HG02885 (cell line): ENCODE data around the gene DNLZ.
A peak's percentile ranks its signal among the peaks of the same experiment; 100 is the strongest.

Experiments used
- ATAC-seq: cut with Tn5 transposase; IDR thresholded peaks from one replicate; pipeline ENCODE4 v1.9.1; 2021; ENCODE audit warnings: mild to moderate bottlenecking; ENCODE audit not compliant: unreplicated experiment, poor library complexity

Gene DNLZ

DNA sequence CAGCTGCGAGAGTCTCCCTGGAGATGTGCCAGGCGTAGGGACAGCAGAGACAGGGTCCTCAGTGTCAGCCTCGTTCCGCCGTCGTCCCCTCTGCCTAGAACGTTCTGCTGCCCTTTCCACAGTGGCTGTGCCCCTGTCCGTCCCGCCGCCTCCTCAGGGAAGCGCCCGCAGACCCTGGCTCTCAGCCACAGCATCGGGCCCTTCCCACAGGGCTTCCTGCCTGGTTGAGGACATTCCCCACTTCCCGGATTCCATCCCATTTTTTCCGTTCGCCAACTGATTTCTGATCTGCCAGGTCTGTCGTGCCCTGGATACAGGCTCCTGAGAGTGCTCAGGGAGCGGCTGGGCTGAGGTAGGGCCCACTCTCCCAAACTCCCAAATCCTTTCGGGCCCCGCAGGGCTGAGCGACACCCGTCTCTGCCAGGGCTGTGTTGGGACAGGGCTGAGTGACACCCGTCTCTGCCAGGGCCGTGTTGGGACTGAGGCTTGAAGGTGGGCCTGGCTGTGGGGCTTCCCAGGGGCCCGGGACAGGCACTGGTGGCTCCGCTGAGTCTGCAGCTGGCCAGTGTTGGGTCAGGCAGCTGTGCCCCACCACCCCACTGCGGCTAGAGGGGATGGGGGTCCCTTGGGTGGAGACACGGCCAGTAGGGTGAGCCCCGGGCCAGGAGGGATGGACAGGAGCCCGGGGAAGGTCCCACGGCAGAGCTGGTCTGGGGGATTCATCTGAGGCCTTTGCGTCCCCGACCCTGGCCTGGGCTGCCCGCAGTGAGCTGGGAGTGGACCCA is 15.9 kb downstream of the DNLZ start:
- ATAC-seq, result no peak

DNA sequence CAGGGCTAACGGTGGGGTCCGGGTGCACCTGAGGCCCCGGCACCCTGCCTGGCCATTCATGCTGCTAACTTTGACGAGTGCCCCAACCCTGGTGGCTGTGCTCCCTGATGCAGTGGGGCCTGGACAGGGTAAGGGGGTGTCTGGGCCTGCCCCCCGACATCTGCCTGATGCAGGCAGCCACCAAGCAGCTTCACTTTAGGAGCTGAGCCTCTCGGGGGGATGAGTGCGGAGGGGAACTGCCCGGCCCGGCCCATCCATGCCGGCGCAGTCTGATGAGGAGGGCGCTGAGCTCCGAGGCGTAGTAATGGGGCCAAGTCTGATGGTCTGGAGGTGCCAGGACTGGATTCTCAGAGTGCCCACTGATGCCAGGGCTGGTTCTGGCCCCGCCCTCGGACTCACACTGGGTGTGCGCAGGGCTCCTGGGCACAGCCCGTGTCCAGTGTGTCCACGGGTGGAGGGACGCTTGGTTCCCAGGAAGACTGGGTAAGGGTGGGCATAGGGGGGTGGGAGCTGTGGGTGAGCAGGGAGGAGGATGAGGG is 16.5 kb downstream of the DNLZ start:
- ATAC-seq, result no peak

DNA sequence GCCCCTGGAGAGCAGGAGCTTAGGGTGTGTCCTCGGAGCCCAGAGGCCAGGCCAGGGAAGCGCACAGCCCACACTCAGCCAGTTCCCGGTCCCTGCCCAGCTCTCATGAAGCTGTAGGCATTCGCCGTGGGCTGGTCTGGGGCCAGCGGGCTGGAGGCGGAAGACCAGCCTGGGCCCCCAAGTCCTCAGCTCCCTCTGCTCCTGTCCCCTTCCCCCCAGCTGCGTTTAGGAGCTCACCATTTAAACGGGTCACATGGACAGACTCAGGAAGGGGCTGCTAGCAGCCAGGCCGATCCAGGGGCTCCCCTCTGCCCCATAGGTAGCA is 17.4 kb downstream of the DNLZ start:
- no peak for ATAC-seq

DNA sequence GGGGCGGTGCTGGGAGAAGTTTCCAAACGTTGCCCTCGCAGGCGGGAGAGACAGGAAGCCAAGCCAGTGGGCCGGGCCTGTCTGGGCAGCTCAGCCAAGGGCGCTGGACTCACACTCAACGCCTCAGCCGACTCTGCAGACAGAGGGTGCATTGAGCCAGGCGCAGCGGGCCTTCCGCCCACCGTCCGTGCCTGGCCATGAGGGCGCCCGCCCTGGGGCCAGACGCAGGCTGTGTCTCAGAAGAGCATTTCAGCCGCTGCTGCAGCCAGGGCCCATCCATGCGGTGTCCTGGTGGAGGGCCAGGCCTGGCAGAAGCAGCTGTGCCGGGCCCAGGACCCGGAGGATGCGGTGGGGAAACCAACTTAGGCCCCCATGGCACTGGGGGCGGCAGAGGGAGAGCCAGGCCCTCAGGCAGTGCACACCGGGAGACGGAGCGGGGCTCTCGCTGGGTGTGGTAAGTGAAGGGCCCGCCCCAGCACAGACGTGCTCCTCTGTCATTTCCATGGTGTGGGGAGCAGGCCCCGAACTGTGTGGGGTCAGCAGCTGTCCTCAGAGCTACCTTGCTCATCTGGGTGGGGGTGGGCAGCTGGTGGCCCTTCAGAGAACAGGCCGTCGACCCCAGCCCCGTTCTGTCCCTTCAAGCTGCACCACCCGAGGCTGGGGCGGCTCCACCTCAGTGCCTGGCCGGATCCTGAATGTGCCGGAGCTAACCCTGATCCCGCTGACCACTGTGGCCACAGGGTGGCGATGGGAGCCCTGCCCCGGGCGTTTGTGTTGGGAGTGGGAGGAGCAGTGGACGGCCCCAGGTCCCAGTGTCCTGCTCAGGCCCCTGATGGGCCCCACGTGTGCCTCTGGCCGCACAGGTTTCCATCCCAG is 18.0 kb downstream of the DNLZ start:
- no peak for ATAC-seq

DNA sequence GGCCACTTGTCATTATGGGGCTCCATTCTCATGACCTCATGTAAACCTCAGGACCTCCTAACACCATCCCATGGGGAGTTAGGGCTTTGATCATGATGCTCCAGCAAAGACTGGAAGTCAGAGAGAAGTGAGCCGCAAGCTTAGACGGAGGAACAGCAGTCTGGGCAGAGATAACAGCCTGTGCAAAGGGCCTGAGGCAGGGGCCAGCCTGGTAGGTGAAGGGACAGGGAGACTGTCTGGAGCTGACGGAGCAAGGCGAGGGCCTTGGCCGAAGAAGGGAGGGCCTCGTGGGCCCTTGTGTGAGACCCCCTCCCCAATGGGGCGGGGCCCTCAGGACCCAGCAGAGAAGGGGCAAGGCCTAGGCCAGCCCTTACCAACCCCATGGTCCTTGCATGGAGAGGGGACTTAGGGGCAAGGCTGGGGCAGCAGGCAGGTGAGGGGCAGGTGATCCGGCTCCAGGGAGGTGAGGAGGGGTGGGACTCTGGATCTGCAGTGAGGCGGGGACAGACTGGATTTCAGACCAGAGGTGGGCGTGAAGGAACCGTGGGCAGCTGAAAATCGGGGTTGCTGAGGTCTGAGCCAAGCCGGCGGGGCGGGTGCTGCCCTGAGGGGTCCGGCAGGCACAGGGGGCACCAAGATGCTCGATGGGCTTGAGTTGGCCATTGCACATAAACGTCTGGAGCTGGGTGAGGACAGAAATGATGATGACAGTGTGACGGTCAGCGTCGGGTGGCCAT is 18.8 kb downstream of the DNLZ start:
- no peak for ATAC-seq

DNA sequence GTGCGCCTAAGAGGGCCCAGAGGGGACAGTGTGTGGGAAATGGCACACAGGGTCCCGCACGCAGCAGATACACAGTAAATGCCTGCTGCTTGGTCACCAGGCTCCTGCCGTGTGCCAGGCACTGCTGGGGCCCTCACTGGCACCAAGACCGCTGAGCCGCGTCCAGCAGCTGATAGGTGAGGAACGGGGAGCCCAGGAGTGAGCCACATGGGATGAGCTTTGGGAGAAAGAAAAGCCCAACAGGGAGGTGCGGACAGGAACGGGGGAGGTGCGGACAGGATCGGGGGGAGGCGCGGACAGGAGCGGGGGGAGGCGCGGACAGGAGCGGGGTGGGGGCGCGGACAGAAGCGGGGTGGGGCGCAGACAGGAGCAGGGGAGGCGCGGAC is 19.7 kb downstream of the DNLZ start:
- ATAC-seq, result no peak

DNA sequence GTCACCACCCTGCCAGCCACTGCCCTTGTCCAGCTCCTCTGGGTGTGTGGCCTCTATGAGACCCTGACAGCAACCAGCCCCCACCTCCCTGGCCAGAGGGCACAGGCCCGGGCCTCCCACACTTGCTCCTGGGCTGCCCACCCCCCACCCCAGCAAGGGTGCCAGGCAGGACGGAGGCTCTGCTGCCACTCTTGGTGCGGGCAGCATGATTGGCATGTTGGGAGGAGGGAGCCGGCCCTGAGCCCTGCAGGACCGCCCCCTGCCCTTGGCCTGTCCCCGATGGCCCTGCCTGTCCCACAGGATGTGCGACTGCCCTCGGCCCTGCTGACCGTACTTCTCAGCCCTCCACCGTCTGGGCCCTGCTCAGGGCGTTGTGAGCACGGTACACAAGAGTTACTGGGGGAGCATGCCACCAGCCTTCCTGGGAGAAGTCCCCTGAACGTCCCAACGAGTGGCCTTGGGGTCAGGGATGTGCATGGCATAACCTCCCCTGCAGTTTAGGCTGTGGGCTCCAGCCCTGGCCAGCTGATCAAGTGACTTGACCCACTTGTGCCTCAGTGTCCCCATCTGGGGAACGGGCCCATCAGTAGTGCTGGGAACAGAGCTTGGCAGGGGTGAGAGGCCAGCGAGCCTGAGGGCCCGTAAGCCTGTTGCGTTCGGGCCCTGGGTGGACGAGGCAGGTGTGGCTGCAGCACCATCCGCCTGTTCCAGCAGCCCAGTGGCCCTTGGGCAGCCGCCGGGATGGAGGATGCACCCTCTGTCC is 20.2 kb downstream of the DNLZ start:
- ATAC-seq, result no peak

DNA sequence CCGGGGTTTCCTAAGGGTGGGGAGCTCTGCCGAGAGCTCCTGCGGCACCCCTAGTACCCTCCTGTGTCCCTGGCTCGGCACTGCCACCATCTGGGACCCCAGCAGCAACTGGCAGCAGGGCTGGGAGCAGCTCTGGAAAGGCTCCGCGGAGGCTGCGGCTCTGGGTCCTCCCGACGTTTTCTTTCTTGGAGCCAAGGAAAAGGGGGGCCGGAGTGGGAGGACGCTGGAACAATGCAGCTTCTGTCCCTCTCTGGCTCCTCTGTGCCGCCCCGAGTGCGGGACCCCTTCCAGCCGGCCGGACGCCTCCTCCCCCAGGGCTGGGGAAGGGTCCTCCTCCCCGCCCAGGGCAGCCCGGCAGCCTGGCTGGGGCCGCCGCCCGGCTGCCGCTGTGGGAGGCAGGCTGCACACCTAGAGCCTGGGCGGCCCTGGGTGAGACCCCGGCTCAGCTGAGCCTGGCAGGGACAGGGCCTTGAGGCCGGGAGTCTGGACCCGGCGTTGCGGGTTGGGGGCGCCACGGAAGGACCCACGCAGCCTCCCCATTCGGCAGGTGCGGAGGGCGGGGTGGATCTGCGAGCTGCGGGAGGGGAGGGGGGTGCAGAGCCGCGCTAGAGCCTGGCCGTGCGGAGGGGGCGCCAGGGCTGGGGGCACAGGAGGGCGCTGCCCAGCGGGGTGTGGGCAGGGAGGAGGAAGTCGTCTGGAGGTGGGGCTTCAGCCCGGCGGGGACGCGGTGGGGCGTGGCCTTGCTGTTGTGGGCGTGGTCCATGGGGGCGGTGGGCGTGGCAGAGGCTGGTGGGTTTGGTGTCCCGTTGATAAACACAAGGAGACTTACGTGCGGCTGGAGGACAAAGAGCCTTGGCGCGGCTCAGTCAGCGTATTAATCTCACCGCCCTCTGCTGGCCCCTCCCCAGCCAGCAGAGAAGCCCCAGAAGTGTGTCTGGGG is 21.1 kb downstream of the DNLZ start:
- ATAC-seq, result no peak

DNA sequence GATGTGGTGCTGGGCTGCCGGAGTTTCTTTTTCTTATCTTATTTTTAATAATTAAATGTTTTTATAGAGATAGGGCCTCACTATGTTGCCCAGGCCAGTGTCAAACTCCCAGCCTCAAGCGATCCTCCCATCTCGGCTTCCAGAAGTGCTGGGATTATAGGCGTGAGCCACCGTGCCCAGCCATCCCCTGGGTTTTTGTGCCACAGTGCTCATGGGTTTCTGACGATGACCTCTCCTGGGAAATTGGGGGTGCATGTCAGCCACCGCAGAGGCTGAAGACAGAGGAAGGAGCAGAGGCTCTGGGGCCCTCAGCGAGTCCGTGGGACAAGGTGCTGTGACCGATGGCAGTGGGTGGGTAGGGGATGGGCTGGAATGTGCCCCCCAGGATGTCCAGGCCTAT is 21.8 kb downstream of the DNLZ start:
- ATAC-seq, result no peak

DNA sequence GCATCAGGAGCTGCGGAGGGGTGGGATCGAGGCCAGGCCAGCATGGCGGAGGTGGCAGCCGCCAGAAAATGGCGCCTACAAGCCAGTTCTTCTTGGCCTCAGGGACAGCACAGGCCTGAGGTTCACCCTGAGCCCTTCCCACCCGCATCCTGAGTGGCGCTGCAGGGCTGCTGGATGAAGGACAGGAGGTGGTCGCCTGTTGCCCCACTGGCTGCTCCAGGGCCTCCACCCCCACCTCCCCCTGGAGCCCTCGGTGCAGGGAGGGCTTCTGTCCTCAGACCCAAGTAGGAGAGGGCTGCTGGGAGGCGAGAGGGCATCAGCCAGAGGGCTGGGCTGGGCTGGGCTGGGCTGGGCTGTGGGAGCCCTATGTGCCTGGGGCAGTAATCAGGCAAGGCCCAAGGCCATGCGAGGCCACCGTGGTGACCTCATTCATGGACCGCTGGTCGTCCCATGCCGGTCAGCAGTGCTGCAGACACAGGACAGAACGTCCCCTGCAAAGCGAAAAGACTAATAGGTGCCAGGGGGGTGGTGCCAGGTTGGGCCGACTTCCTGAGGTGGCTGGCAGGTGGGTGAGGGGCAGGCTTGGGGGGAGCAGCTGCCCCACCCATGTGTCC is 22.4 kb downstream of the DNLZ start:
- no peak for ATAC-seq

DNA sequence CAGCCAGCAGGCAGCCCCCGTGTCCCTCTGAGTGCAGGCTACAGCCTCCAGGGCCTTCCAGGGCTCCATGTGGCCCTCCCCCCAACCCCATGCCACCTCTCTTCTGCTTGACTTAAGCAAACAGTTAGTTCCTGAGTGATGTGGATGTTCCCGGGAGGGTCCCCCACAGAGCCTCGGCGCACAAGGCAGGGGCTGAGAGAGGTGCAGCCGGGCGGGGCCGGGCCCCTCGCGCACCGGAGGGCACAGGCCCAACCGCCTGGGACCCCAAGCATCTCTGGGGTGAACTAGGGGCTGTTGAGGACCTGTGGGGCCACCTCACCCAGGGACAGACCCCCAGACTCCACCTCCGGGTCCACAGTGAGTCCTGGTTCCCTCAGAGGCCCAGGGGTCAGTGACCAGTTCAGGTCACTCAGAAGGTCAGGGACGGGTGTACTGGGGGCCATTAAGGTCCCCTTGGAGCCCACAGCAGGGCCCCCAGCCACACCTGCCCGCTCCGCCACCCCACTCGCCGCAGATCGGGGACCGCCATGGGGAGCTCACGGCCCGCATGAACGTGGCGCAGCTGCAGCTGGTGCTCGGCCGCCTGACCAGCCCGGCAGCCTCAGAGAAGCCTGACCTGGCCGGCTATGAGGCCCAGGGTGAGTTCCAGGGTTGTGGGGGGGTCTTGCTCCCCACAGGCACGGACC is 23.0 kb downstream of the DNLZ start:
- ATAC-seq, result no peak

DNA sequence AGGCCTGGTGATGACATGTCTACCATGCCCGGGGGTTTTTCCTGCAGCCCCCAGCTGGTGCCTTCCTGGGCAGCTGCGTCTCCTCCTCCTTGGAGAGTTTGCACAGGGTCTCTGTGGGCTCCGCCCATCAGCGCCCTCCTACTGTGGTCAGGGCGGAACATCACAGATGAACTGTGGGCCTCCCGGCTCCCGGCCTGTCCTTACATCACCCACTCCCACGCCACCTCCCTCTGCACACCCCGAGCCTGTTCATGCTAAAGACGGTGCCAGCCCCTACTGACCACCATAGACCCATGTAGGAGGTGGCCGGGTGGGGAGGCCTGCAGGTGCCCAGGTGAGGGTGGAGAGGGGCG is 23.6 kb downstream of the DNLZ start:
- ATAC-seq, result no peak

DNA sequence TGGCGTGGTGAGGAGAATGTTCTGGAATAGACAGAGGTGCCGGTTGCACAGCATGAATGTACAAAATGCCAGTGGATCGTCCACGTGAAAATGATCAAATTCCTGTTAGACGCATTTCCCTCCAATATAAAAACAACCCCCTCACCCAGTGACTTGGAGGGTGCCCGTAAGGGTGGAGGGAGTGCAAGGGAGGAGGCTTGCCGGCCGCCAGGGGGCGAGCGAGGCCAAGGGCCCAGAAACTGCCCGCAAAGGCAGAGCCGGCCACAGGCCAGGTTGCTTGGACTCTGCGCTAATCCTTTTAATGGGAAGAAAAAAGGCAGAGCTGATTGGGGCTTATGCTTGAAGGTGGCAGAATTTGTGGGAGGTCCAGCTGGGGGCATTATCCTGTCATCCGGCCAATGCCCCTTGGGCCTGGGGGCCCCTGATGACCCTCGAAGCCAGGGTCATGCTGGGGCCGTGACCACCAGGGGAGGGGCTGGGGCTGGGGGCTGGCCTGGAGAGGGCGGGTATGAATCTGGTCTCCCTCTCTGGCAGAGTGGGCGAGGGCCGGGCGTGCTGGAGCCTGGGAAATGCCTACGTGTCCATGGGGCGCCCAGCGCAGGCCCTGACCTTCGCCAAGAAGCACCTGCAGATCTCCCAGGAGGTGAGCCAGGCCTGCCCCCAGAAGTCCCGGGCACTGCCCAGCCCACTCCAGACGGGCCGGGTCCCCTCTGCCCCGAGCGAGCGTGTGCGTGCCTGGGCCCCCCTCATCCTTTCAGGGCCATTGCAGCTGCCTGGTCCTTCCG is 24.2 kb downstream of the DNLZ start:
- ATAC-seq, result peak; percentile 45

DNA sequence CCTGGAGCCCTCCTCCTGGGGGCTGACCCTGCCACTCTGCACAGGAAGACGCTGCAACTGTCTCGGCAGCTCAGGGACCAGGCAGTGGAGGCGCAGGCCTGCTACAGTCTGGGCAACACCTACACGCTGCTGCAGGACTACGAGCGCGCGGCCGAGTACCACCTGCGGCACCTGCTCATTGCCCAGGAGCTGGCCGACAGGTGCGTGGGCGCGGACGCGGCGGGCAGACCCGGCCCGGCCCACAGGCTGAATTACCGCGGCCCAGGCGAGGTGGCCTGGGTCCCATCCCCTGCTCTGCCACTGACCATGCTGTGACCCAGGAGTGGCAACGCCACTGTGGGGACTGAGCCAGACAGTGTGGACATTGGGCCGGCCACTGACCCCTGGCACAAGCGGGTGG is 25.0 kb downstream of the DNLZ start:
- ATAC-seq, result no peak

DNA sequence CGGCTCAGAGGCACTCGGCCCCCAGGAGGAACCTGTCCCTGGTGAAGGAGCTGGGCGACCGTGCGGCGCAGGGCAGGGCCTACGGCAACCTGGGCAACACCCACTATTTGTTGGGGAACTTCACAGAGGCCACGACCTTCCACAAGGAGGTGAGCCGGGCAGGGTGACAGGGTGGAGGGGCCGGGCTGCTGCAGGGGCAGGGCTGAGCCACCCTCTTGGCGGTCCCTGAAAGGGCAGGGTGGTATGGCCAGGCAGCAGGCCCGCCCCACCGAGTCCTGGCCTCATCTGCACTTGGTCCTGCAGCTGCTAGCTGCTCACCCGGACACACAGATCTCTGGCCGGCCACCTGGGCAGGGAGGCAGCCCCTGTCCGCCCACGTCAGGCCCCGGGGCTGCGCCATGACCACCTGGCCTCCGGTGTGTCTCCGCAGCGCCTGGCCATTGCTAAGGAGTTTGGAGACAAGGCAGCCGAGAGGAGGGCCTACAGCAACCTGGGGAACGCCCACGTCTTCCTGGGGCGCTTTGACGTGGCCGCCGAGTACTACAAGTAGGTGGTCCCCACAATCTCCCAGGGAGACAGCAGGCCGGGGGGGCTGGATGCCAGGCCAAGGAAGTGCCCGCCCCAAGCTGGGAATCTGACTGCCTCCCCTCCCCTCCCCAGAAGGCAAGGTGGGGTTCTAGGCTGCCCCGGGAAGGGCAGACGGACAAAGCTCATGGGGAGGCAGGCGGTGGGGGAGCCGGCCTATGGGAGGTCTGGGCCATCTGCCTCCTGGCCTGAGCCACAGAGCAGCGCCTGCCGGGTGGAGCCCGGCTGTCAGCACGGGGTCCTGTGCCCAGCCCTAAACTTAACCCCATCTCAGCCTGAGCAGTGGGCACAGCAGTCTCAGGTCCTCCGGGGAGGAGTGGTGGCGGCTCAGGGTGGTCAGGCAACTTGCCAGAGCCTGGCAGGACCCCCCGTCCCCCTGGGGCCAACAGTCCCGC is 25.8 kb downstream of the DNLZ start:
- no peak for ATAC-seq

DNA sequence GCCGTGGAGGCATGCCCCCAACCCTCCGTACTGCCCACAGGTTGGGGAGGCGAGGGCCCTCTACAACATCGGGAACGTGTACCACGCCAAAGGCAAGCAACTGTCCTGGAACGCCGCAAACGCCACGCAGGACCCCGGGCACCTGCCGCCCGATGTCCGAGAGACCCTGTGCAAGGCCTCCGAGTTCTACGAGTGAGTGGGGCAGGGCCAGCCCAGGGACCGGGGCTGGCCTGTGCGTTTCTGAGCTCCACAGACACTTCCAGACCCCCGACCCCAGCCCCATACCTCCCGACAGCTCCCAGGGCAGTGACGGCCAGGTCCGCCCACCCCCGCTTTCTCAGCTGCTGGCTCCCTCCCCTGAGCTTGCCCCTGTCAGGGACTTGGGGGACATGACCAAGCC is 26.7 kb downstream of the DNLZ start:
- no peak for ATAC-seq
